Kidney (tissue), 14 donors: Measurements from ENCODE around the gene LMNA. TPM values are rescaled to one million over a fixed set of nuclear protein-coding genes. Genes with fewer than 3 reads are reported as not detected.

Source experiments
- DNase-seq, 5 donors: peaks; one replicate each; pipeline ENCODE4 v3.0.0-alpha.2; 2013 to 2020
- FAIRE-seq: peaks from 2 replicates; lab custom pipeline; 2012; peaks lifted over from hg19 to GRCh38; lab: Jason Lieb, UNC
- H3K27ac ChIP-seq, 2 donors: one replicate each; pipeline ENCODE4 v1.7.0; 2013; ENCODE audit warnings: low read depth in 2 of 2, low read length in 2 of 2, inconsistent platforms in 1 of 2
- H3K27me3 ChIP-seq: one replicate; pipeline ENCODE4 v1.7.1; 2013; ENCODE audit warnings: low read length, inconsistent platforms; ENCODE audit not compliant: control insufficient read depth, insufficient read depth
- H3K36me3 ChIP-seq, 3 donors: one replicate each; pipeline versions ENCODE4 v1.7.0 to v1.7.1; 2013; ENCODE audit warnings: low read length in 3 of 3, control low read depth in 1 of 3, inconsistent platforms in 1 of 3; ENCODE audit not compliant: insufficient read depth in 3 of 3, control insufficient read depth in 2 of 3
- H3K4me1 ChIP-seq, 3 donors: one replicate each; pipeline versions ENCODE4 v1.7.0 to v1.7.1; 2013; ENCODE audit warnings: low read length in 3 of 3, inconsistent platforms in 1 of 3, low read depth in 1 of 3; ENCODE audit not compliant: control insufficient read depth in 2 of 3, insufficient read depth in 2 of 3
- H3K4me3 ChIP-seq, 3 donors: one replicate each; pipeline versions ENCODE4 v1.7.0 to v1.8.1; 2013; ENCODE audit warnings: low read length in 3 of 3, control low read depth in 1 of 3, inconsistent platforms in 1 of 3
- H3K9ac ChIP-seq, 3 donors: one replicate each; pipeline versions ENCODE4 v1.7.0 to v1.7.1; 2013; ENCODE audit warnings: low read length in 3 of 3, control low read depth in 1 of 3, inconsistent platforms in 1 of 3
- H3K9me3 ChIP-seq, 3 donors: one replicate each; pipeline versions ENCODE4 v1.7.0 to v1.7.1; 2013; ENCODE audit warnings: low read length in 3 of 3, control low read depth in 1 of 3, inconsistent platforms in 1 of 3; ENCODE audit not compliant: control insufficient read depth in 2 of 3, insufficient read depth in 1 of 3
- intact Hi-C: fragments of 100-400 bp; cut with DNase I; formaldehyde crosslinking; loops from one replicate; pipeline ENCODE4 v1.11.1; 2022
- polyA plus RNA-seq: library from polyadenylated mRNA; stranded (reverse); fragments of 350-450 nt; fragmentation: Illumina TruSeq; extraction: RNeasy Lipid Tissue Mini Kit (QIAGEN cat#74804); gene quantifications from one replicate; pipeline ENCODE4 v1.2.3, GENCODE V29; 2014; ENCODE audit warnings: low read depth, low replicate concordance; ENCODE audit not compliant: insufficient read depth
- total RNA-seq: library from RNA; stranded (reverse); fragmentation: NEBNext Ultra II Directional; extraction: Animal tissue kit (Norgen Biotek cat#: 25700); gene quantifications from one replicate; pipeline ENCODE4 v1.2.1, GENCODE V29; 2021
- TF ChIP-seq, protein P1 (sequence below): IDR thresholded peaks from 3 replicates; pipeline ENCODE4 v1.5.1; 2012; ENCODE audit warnings: mild to moderate bottlenecking, moderate library complexity, borderline replicate concordance; ENCODE audit not compliant: insufficient read depth; ENCODE audit errors: extremely low read depth
- donor health status: control.
- donor health status: control.
- donor health status: control.
- donor health status: control.
- donor health status: control.
- donor health status: DM: yes; HTN: yes; CAD: no.
- donor health status: Normal renal cell carcinoma (clear cell type).

LMNA gene
- total and polyA plus RNA-seq, 2 donors from 2014 or later: 145 to 384 TPM

- DNase-seq: peak; percentile 85 to 98 (median 88)
Measured at GRCh38 chr1:156126043-156126629, 11.6 kb downstream of the LMNA start.

GRCh38 chr1:156126630-156127534, 12.4 kb downstream of the LMNA start:
- TF ChIP-seq, protein P1, sequence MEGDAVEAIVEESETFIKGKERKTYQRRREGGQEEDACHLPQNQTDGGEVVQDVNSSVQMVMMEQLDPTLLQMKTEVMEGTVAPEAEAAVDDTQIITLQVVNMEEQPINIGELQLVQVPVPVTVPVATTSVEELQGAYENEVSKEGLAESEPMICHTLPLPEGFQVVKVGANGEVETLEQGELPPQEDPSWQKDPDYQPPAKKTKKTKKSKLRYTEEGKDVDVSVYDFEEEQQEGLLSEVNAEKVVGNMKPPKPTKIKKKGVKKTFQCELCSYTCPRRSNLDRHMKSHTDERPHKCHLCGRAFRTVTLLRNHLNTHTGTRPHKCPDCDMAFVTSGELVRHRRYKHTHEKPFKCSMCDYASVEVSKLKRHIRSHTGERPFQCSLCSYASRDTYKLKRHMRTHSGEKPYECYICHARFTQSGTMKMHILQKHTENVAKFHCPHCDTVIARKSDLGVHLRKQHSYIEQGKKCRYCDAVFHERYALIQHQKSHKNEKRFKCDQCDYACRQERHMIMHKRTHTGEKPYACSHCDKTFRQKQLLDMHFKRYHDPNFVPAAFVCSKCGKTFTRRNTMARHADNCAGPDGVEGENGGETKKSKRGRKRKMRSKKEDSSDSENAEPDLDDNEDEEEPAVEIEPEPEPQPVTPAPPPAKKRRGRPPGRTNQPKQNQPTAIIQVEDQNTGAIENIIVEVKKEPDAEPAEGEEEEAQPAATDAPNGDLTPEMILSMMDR: no peak
- no peaks in the 10 kb centered on the region for H3K27me3 ChIP-seq
- H3K4me1 ChIP-seq: peaks cover 19 to 70% (median 61%) of the 10 kb centered on the region in 3 donors
- DNase-seq (peak in 2 of 5 donors; percentile 55 to 89), FAIRE-seq (no peak)
- no peaks in the 10 kb centered on the region for H3K9me3 ChIP-seq
- H3K4me3 ChIP-seq: no peak overlapping the region
- peak overlapping the region in 1 of 3 donors; percentile 67 for H3K9ac ChIP-seq
- H3K27ac ChIP-seq: peak overlapping the region; percentile 92 to 94
- intact Hi-C loops: no loop called here
- H3K36me3 ChIP-seq: peaks cover 2 to 6% (median 4%) of the 10 kb centered on the region in 3 donors

More at GRCh38 chr1:156126043-156126629, 11.6 kb downstream of the LMNA start:
- Histone ChIP-seq H3K4me1 (peaks cover 19 to 73% (median 68%) of the 10 kb centered on the region in 3 donors), H3K27me3 (no peaks in the 10 kb centered on the region), H3K9me3 (no peaks in the 10 kb centered on the region), H3K4me3 (no peak overlapping the region), H3K9ac (peak overlapping the region in 2 of 3 donors; percentile 17 to 67), H3K27ac (peak overlapping the region; percentile 92 to 94), H3K36me3 (no peaks in the 10 kb centered on the region)
- no peak for FAIRE-seq
- intact Hi-C loops: no loop called here
- TF ChIP-seq, protein P1: no peak

DNA sequence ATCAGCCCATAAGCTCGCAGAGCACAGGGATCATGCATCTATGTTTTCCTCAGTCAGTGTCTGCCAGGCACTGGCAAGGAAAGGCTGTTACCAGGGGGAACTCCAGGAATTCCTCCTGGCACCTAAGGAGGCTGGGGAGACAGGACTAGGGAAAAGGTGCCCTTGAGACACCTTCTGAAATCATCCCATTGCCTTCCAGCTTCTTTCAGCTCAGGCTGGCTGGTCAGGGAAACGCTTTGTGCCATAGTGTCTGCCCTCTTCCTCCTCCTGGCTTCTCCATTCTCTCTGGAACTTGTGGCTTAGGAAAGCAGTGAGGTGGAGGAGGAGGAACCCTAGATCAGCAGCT, 13.8 kb downstream of the LMNA start:
- peak overlapping the region; percentile 84 to 94 for H3K27ac ChIP-seq
- TF ChIP-seq, protein P1: no peak
- H3K4me1 ChIP-seq: peaks cover 14 to 57% (median 48%) of the 10 kb centered on the region in 3 donors
- DNase-seq (no peak), FAIRE-seq (no peak)
- H3K4me3 ChIP-seq: peak overlapping the region in 1 of 3 donors; percentile 11
- H3K9ac ChIP-seq: peak overlapping the region in 1 of 3 donors; percentile 77
- H3K36me3 ChIP-seq: peaks cover 2 to 7% (median 6%) of the 10 kb centered on the region in 3 donors
- H3K9me3 ChIP-seq: no peaks in the 10 kb centered on the region
- intact Hi-C loops: no loop called here
- H3K27me3 ChIP-seq: no peaks in the 10 kb centered on the region
